GM12878 (cell line): Measurements from ENCODE around the gene SUCNR1. TPM values are rescaled to one million over a fixed set of nuclear protein-coding genes. Genes with fewer than 3 reads are reported as not detected.
A peak's percentile ranks its signal among the peaks of the same experiment; 100 is the strongest.

Experiments used
- ATAC-seq: fragments of 200-7000 bp; cut with Tn5 transposase; 3 replicates; pipeline ENCODE4 v1.9.1; 2020; ENCODE audit warnings: mild to moderate bottlenecking, moderate library complexity
- BruUV-seq: library from RNA; stranded (reverse); fragments of 400-500 nt; replicated peaks from 2 replicates; lab custom pipeline; 2021; lab: Mats Ljungman, UMichigan
- CTCF ChIA-PET: fragments of 300-600 bp; sonication (Branson Sonifier 250); formaldehyde crosslinking; extraction: SDS; loops from one replicate; lab custom pipeline; 2021; ENCODE audit warnings: inconsistent platforms; lab: Yijun Ruan, JAX
- POLR2A ChIA-PET: fragments of 350-600 bp; formaldehyde crosslinking; extraction: SDS; loops from one replicate; lab custom pipeline; 2021; ENCODE audit warnings: inconsistent platforms; lab: Charles Lee
- RAD21 ChIA-PET: fragments of 300-600 bp; sonication (Branson Sonifier 250); formaldehyde crosslinking; loops from one replicate; lab custom pipeline; 2023; ENCODE audit warnings: antibody characterized with exemption; ENCODE audit not compliant: unreplicated experiment; lab: Charles Lee
- SMC1A ChIA-PET: fragments of 300-600 bp; sonication (Branson Sonifier 250); formaldehyde crosslinking; loops from one replicate; lab custom pipeline; 2023; ENCODE audit not compliant: unreplicated experiment, uncharacterized antibody; lab: Charles Lee
- DNase-seq: peaks from one replicate; pipeline ENCODE4 v3.0.0-alpha.2; 2011; ENCODE audit warnings: low read depth, low spot score
- FAIRE-seq: peaks from 3 replicates; lab custom pipeline; 2011; peaks lifted over from hg19 to GRCh38; lab: Jason Lieb, UNC
- H2AFZ ChIP-seq: 2 replicates; pipeline ENCODE4 v1.6.0; 2011; ENCODE audit warnings: low read depth, low read length, control low read depth; ENCODE audit not compliant: control insufficient read depth
- H3K27ac ChIP-seq: 2 replicates; pipeline ENCODE4 v1.5.1; 2011; ENCODE audit warnings: control low read depth; ENCODE audit not compliant: control insufficient read depth, insufficient read depth
- H3K27me3 ChIP-seq, 2 experiments: replicated peaks in 1 of 2; 2 replicates each; pipeline versions ENCODE4 v1.6.0 to v1.6.1; 2011; ENCODE audit warnings: low read length in 1 of 2; ENCODE audit not compliant: control insufficient read depth in 2 of 2, insufficient read depth in 2 of 2
- H3K36me3 ChIP-seq, 2 experiments: 2 replicates each; pipeline ENCODE4 v1.5.1; 2011; ENCODE audit warnings: low read length in 1 of 2; ENCODE audit not compliant: control insufficient read depth in 2 of 2, insufficient read depth in 2 of 2
- H3K4me1 ChIP-seq: 2 replicates; pipeline ENCODE4 v1.6.1; 2011; ENCODE audit warnings: mild to moderate bottlenecking, low read length, moderate library complexity, mixed read lengths; ENCODE audit not compliant: control insufficient read depth, insufficient read depth
- H3K4me2 ChIP-seq: 2 replicates; pipeline ENCODE4 v1.6.0; 2011; ENCODE audit warnings: control low read depth; ENCODE audit not compliant: control insufficient read depth, insufficient read depth
- H3K4me3 ChIP-seq: fragments of 200-600 bp; sonication (generic); 2 replicates; pipeline ENCODE4 v1.5.1; 2016
- H3K79me2 ChIP-seq: 2 replicates; pipeline ENCODE4 v1.6.0; 2011; ENCODE audit warnings: low read length; ENCODE audit not compliant: control insufficient read depth, insufficient read depth
- H3K9ac ChIP-seq: 2 replicates; pipeline ENCODE4 v1.8.0; 2011; ENCODE audit warnings: low read length, control low read depth, mixed read lengths; ENCODE audit not compliant: control insufficient read depth, insufficient read depth
- H3K9me3 ChIP-seq: replicated peaks from 3 replicates; pipeline ENCODE4 v1.5.1; 2011; ENCODE audit warnings: mild to moderate bottlenecking, low read length; ENCODE audit not compliant: control insufficient read depth, insufficient read depth
- H4K20me1 ChIP-seq: 2 replicates; pipeline ENCODE4 v1.6.0; 2011; ENCODE audit not compliant: control insufficient read depth, insufficient read depth
- BACH1 ChIP-seq: fragments of 450-650 bp; IDR thresholded peaks from 2 replicates; pipeline ENCODE4 v1.6.1; 2017; ENCODE audit warnings: mild to moderate bottlenecking, borderline replicate concordance
- BHLHE40 ChIP-seq, 2 experiments: fragments of 450-650 bp in 1 of 2; IDR thresholded peaks; 2 replicates each; pipeline ENCODE4 v1.6.1; 2011 to 2017; ENCODE audit warnings: low read depth in 2 of 2, borderline replicate concordance in 1 of 2, improper control_type of control experiment in 1 of 2, low read length in 1 of 2, mild to moderate bottlenecking in 1 of 2
- EP300 ChIP-seq, 2 experiments: fragments of 150-350 bp in 1 of 2; IDR thresholded peaks; 2 replicates each; pipeline ENCODE4 v1.6.1; 2011 to 2012; ENCODE audit warnings: low read depth in 2 of 2, low read length in 2 of 2, borderline replicate concordance in 1 of 2, improper control_type of control experiment in 1 of 2, inconsistent platforms in 1 of 2; ENCODE audit not compliant: control insufficient read depth in 1 of 2
- IKZF1 ChIP-seq: fragments of 450-650 bp; conservative IDR thresholded peaks from 2 replicates; pipeline ENCODE4 v1.6.1; 2017; ENCODE audit warnings: antibody characterized with exemption, mild to moderate bottlenecking
- IKZF2 ChIP-seq, 2 experiments: fragments of 450-650 bp; IDR thresholded peaks; 2 replicates each; pipeline ENCODE4 v1.6.1; 2017; ENCODE audit warnings: mild to moderate bottlenecking in 2 of 2, moderate library complexity in 2 of 2
- MTA2 ChIP-seq: fragments of 450-650 bp; IDR thresholded peaks from 2 replicates; pipeline ENCODE4 v1.6.1; 2016; ENCODE audit warnings: low read depth, mild to moderate bottlenecking, moderate library complexity
- NBN ChIP-seq: fragments of 450-650 bp; IDR thresholded peaks from 2 replicates; pipeline ENCODE4 v1.6.1; 2016
- POLR2AphosphoS2 ChIP-seq: IDR thresholded peaks from 2 replicates; pipeline ENCODE4 v1.6.1; 2011; ENCODE audit warnings: low read depth, mild to moderate bottlenecking, low read length, improper control_type of control experiment, moderate library complexity
- RAD51 ChIP-seq: fragments of 450-650 bp; IDR thresholded peaks from 2 replicates; pipeline ENCODE4 v1.6.1; 2016; ENCODE audit warnings: moderate library complexity, mild to moderate bottlenecking, inconsistent platforms
- SMAD5 ChIP-seq: IDR thresholded peaks from 2 replicates; pipeline ENCODE4 v1.6.1; 2016; ENCODE audit warnings: antibody characterized with exemption, low read depth
- SMARCA5 ChIP-seq: fragments of 450-650 bp; IDR thresholded peaks from 2 replicates; pipeline ENCODE4 v1.6.1; 2017; ENCODE audit warnings: mild to moderate bottlenecking
- SPI1 ChIP-seq: IDR thresholded peaks from 2 replicates; pipeline ENCODE4 v1.6.1; 2011; ENCODE audit warnings: low read depth, mild to moderate bottlenecking, low read length, moderate library complexity, borderline replicate concordance; ENCODE audit not compliant: insufficient read depth
- TCF3 ChIP-seq: IDR thresholded peaks from 2 replicates; pipeline ENCODE4 v1.6.1; 2012; ENCODE audit warnings: low read depth, mild to moderate bottlenecking, low read length, borderline replicate concordance; ENCODE audit not compliant: insufficient read depth
- WGBS: methylation state at CpG from one replicate; pipeline ENCODE4 v1.1.6; 2016; ENCODE audit warnings: low lambda C conversion rate; ENCODE audit not compliant: insufficient replicate concordance, insufficient coverage; ENCODE audit errors: missing lambda C conversion rate; 5-methylcytosine and 5-hydroxymethylcytosine counted together
- in situ Hi-C: fragments of 300-500 bp; cut with MboI; formaldehyde crosslinking; loops from 9 replicates; pipeline ENCODE4 v1.14.3; 2018; ENCODE audit warnings: mixed read lengths
- intact Hi-C: fragments of 100-400 bp; cut with micrococcal nuclease; formaldehyde crosslinking; loops from one replicate; pipeline ENCODE4 v1.14.2; 2022; ENCODE audit not compliant: unreplicated experiment
- polyA plus RNA-seq, 11 experiments: library from polyadenylated mRNA; depleted of rRNA in 4 of 11; unstranded in 6 of 11; stranded (reverse) in 5 of 11; fragments of >200 nt; fragmentation: Nextera tagmentation in 4 of 11; fragmentation: Illumina TruSeq in 1 of 11; extraction: Ambion mirVana in 4 of 11; extraction: Trizol in 1 of 11; gene quantifications; 1 replicate in 1 of 11; 2 replicates in 10 of 11; pipeline versions ENCODE4 v1.2.1 to v1.2.3, GENCODE V29; 2011 to 2016; ENCODE audit warnings: inconsistent platforms in 2 of 11, missing spikeins in 2 of 11, low read depth in 1 of 11
- total RNA-seq, 4 experiments: library from RNA; depleted of rRNA in 3 of 4; stranded (reverse); fragments of >200 nt in 3 of 4; fragmentation: Illumina TruSeq in 1 of 4; extraction: Trizol in 1 of 4; gene quantifications; 2 replicates each; pipeline versions ENCODE4 v1.2.1 to v1.2.3, GENCODE V29; 2013 to 2021
- TF ChIP-seq, protein P1 (sequence below): fragments of 450-650 bp; IDR thresholded peaks from 2 replicates; pipeline ENCODE4 v1.6.1; 2016; ENCODE audit warnings: mild to moderate bottlenecking, moderate library complexity, borderline replicate concordance
- TF ChIP-seq, protein P2 (sequence below): fragments of 450-650 bp; IDR thresholded peaks from 2 replicates; pipeline ENCODE4 v1.6.1; 2016; ENCODE audit warnings: mild to moderate bottlenecking
- TF ChIP-seq, protein P3 (sequence below): fragments of 450-650 bp; IDR thresholded peaks from 2 replicates; pipeline ENCODE4 v1.6.1; 2017; ENCODE audit warnings: low read depth, mild to moderate bottlenecking, moderate library complexity

Gene SUCNR1
- total and polyA plus RNA-seq, 10 of the 15 experiments (the other 5 are each of a cell fraction or from before 2014, with no cell fraction given), result 0.03 to 0.12 (median 0.07) TPM; not detected in 4

DNA sequence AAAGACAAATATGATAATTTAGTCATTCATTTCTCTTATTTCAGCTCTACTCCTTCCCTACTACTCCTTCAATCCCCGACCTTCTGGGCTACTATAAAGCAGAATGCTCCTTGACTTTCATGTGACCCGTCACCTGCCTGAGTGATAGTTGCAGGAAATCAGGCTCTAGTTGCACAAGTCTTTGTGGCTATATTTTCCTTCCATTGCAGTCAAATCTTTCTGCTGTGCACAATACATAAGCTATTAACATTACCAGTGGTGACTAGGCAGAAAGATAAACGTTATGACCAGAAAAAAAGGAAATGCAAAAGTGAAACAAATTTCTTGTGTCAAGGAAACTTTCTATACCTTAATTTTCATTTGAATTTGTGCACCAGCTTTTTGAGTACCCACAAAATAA lies 2.3 kb downstream of the SUCNR1 start:
- RAD21 ChIA-PET, result interaction anchor here (1.0 to 1.6 kb wide), 5 partner anchors 8 to 37 kb away, joined by 3 to 5 read pairs (median 3); no protein-coding TSS in a partner anchor
- Histone ChIP-seq H4K20me1 (no peaks in the 10 kb centered on the region), H3K9me3 (no peaks in the 10 kb centered on the region; the same call in 2 of the 3 replicates), H3K4me2 (peak overlapping the region; percentile 24; the same call in 1 of the 2 replicates)
- no peak for TF ChIP-seq TCF3
- TF ChIP-seq IKZF1, result peak; percentile 25; the same call in 1 of the 2 replicates
- peak in 1 of 2 experiments; percentile 38; a peak in 2 of 4 replicates for TF ChIP-seq IKZF2 (IDR thresholded peaks at IDR 0.05)
- no peak for TF ChIP-seq NBN
- TF ChIP-seq BHLHE40 (IDR thresholded peaks at IDR 0.05; ENCODE audit: borderline replicate concordance in 1 of 2, low read depth in 2 of 2, low read length in 1 of 2), result peak; percentile 60 to 74; a peak in 2 of 4 replicates
- TF ChIP-seq, protein P1, sequence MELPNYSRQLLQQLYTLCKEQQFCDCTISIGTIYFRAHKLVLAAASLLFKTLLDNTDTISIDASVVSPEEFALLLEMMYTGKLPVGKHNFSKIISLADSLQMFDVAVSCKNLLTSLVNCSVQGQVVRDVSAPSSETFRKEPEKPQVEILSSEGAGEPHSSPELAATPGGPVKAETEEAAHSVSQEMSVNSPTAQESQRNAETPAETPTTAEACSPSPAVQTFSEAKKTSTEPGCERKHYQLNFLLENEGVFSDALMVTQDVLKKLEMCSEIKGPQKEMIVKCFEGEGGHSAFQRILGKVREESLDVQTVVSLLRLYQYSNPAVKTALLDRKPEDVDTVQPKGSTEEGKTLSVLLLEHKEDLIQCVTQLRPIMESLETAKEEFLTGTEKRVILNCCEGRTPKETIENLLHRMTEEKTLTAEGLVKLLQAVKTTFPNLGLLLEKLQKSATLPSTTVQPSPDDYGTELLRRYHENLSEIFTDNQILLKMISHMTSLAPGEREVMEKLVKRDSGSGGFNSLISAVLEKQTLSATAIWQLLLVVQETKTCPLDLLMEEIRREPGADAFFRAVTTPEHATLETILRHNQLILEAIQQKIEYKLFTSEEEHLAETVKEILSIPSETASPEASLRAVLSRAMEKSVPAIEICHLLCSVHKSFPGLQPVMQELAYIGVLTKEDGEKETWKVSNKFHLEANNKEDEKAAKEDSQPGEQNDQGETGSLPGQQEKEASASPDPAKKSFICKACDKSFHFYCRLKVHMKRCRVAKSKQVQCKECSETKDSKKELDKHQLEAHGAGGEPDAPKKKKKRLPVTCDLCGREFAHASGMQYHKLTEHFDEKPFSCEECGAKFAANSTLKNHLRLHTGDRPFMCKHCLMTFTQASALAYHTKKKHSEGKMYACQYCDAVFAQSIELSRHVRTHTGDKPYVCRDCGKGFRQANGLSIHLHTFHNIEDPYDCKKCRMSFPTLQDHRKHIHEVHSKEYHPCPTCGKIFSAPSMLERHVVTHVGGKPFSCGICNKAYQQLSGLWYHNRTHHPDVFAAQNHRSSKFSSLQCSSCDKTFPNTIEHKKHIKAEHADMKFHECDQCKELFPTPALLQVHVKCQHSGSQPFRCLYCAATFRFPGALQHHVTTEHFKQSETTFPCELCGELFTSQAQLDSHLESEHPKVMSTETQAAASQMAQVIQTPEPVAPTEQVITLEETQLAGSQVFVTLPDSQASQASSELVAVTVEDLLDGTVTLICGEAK, result no peak
- TF ChIP-seq SPI1, result 0 out of 2 replicates have a peak, but pooled peaks have one; percentile 40
- TF ChIP-seq, protein P2, sequence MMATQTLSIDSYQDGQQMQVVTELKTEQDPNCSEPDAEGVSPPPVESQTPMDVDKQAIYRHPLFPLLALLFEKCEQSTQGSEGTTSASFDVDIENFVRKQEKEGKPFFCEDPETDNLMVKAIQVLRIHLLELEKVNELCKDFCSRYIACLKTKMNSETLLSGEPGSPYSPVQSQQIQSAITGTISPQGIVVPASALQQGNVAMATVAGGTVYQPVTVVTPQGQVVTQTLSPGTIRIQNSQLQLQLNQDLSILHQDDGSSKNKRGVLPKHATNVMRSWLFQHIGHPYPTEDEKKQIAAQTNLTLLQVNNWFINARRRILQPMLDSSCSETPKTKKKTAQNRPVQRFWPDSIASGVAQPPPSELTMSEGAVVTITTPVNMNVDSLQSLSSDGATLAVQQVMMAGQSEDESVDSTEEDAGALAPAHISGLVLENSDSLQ, result no peak
- TF ChIP-seq RAD51, result peak; percentile 52
- TF ChIP-seq POLR2AphosphoS2, result no peak
- TF ChIP-seq, protein P3, sequence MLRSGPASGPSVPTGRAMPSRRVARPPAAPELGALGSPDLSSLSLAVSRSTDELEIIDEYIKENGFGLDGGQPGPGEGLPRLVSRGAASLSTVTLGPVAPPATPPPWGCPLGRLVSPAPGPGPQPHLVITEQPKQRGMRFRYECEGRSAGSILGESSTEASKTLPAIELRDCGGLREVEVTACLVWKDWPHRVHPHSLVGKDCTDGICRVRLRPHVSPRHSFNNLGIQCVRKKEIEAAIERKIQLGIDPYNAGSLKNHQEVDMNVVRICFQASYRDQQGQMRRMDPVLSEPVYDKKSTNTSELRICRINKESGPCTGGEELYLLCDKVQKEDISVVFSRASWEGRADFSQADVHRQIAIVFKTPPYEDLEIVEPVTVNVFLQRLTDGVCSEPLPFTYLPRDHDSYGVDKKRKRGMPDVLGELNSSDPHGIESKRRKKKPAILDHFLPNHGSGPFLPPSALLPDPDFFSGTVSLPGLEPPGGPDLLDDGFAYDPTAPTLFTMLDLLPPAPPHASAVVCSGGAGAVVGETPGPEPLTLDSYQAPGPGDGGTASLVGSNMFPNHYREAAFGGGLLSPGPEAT, result peak; percentile 45; the same call in 1 of the 2 replicates
- TF ChIP-seq EP300 (IDR thresholded peaks at IDR 0.05; ENCODE audit: borderline replicate concordance in 1 of 2, control insufficient read depth in 1 of 2, low read depth in 2 of 2, low read length in 2 of 2), result peak in 1 of 2 experiments; percentile 57; a peak in 1 of 4 replicates
- peak; percentile 55; the same call in 1 of the 2 replicates for TF ChIP-seq SMARCA5
- peak; percentile 83; the same call in 1 of the 2 replicates for TF ChIP-seq BACH1
- 0 out of 2 replicates have a peak, but pooled peaks have one; percentile 13 for TF ChIP-seq MTA2
- no peak for TF ChIP-seq SMAD5
- TF ChIP-seq, all 136 proteins: peak for 10
- H3K27ac ChIP-seq, result 0 out of 2 replicates have a peak overlapping the region, but pooled peaks have one; percentile 27
- FAIRE-seq (no peak), DNase-seq (peak; percentile 28), ATAC-seq (peak; percentile 60)
- in situ Hi-C loops (no loop called here), intact Hi-C loops (no loop called here)
- WGBS, result 16% methylated on average over 3 of the region's 3 CpGs
- peaks cover 13% of the 10 kb centered on the region for H3K4me1 ChIP-seq
- H3K79me2 ChIP-seq, result no peaks in the 10 kb centered on the region
- H3K36me3 ChIP-seq, result no peaks in the 10 kb centered on the region
- SMC1A ChIA-PET, result interaction anchor here (0.6 to 2.2 kb wide), 10 partner anchors 9 to 1111 kb away, joined by 3 to 9 read pairs (median 3); no protein-coding TSS in a partner anchor
- H3K27me3 ChIP-seq, result no peaks in the 10 kb centered on the region
- POLR2A ChIA-PET, result interaction anchor here (1.0 to 1.3 kb wide), 2 partner anchors 15 to 233 kb away, joined by 3 to 5 read pairs; no protein-coding TSS in a partner anchor
- H3K9ac ChIP-seq, result no peak overlapping the region
- peak overlapping the region; percentile 24; the same call in 1 of the 2 replicates for H3K4me3 ChIP-seq
- CTCF ChIA-PET, result interaction anchor here (1.2 to 1.8 kb wide), 4 partner anchors 10 to 310 kb away, joined by 3 to 7 read pairs (median 4); no protein-coding TSS in a partner anchor
- H2AFZ ChIP-seq, result peak overlapping the region; percentile 62
- BruUV-seq, result no TSS peak
